ENCODE data around the gene CRYBA4. TPM values are rescaled to one million over a fixed set of nuclear protein-coding genes. Genes with fewer than 3 reads are reported as not detected.

Gene CRYBA4
- total RNA-seq, 1 experiment from 2014 or later: not detected

- POLR2A ChIA-PET (ENCODE audit: low non-redundant PET): no interaction called here
Measured at GRCh38 chr22:26589845-26590736, 31.7 kb upstream of the CRYBA4 start, which contains the start of gene TPST2. TSS of gene TPST2 (minus strand) at chr22:26590132. CDS start at chr22:26541630, 48,502 bp downstream.

GRCh38 chr22:26592421-26592891, 29.3 kb upstream of the CRYBA4 start:
- DNase-seq (ENCODE audit: low spot score): no peak
- TF ChIP-seq CTCF (conservative IDR thresholded peaks at IDR 0.05; ENCODE audit: low read depth, low read length) (no peak), EZH2 (IDR thresholded peaks at IDR 0.05; ENCODE audit: borderline replicate concordance, low read depth, low read length, poor library complexity, severe bottlenecking) (no peak)
- intact Hi-C loops (cut with micrococcal nuclease; ENCODE audit: unreplicated experiment): no loop called here
- Histone ChIP-seq H3K27ac (ENCODE audit: low read depth, low read length, poor library complexity, severe bottlenecking) (no peak overlapping the region), H3K9me3 (ENCODE audit: low read depth, low read length, poor library complexity, severe bottlenecking) (no peaks in the 10 kb centered on the region), H3K36me3 (ENCODE audit: insufficient read depth, low read length, poor library complexity, severe bottlenecking) (no peaks in the 10 kb centered on the region), H3K4me1 (ENCODE audit: insufficient read depth, low read length, poor library complexity, severe bottlenecking) (no peaks in the 10 kb centered on the region), H3K27me3 (replicated peaks; ENCODE audit: insufficient read depth, low read depth, low read length, poor library complexity) (no peaks in the 10 kb centered on the region), H3K4me3 (ENCODE audit: low read depth, low read length, poor library complexity, severe bottlenecking) (no peak overlapping the region)
- ChIA-PET POLR2A (ENCODE audit: low non-redundant PET) (no interaction called here), CTCF (no interaction called here)
- no TSS peak for BruUV-seq (replicated peaks)

More at GRCh38 chr22:26589845-26590736, 31.7 kb upstream of the CRYBA4 start, which contains the start of gene TPST2:
- Histone ChIP-seq H3K27me3 (replicated peaks; ENCODE audit: insufficient read depth, low read depth, low read length, poor library complexity) (no peaks in the 10 kb centered on the region), H3K4me3 (ENCODE audit: low read depth, low read length, poor library complexity, severe bottlenecking) (peak within 1 kb of the TSS; percentile 90), H3K4me1 (ENCODE audit: insufficient read depth, low read length, poor library complexity, severe bottlenecking) (no peaks in the 10 kb centered on the region), H3K9me3 (ENCODE audit: low read depth, low read length, poor library complexity, severe bottlenecking) (no peaks in the 10 kb centered on the region), H3K27ac (ENCODE audit: low read depth, low read length, poor library complexity, severe bottlenecking) (peak within 1 kb of the TSS; percentile 70), H3K36me3 (ENCODE audit: insufficient read depth, low read length, poor library complexity, severe bottlenecking) (no peaks in the 10 kb centered on the region)
- CTCF ChIA-PET: interaction anchor here (0.8 kb wide), 1 partner anchor 11 kb away, joined by 5 read pairs; no protein-coding TSS in a partner anchor
- TF ChIP-seq CTCF (conservative IDR thresholded peaks at IDR 0.05; ENCODE audit: low read depth, low read length): no peak
- no peak for TF ChIP-seq EZH2 (IDR thresholded peaks at IDR 0.05; ENCODE audit: borderline replicate concordance, low read depth, low read length, poor library complexity, severe bottlenecking)
- DNase-seq (ENCODE audit: low spot score): peak; percentile 81
- no TSS peak for BruUV-seq (replicated peaks)
- intact Hi-C loops (cut with micrococcal nuclease; ENCODE audit: unreplicated experiment): no loop called here

- intact Hi-C loops (cut with micrococcal nuclease; ENCODE audit: unreplicated experiment): no loop called here
- TF ChIP-seq EZH2 (IDR thresholded peaks at IDR 0.05; ENCODE audit: borderline replicate concordance, low read depth, low read length, poor library complexity, severe bottlenecking) (no peak), CTCF (conservative IDR thresholded peaks at IDR 0.05; ENCODE audit: low read depth, low read length) (no peak)
- no TSS peak for BruUV-seq (replicated peaks)
Measured at GRCh38 chr22:26593763-26594162, 28.0 kb upstream of the CRYBA4 start.

More at GRCh38 chr22:26593763-26594162, 28.0 kb upstream of the CRYBA4 start:
- ChIA-PET CTCF (no interaction called here), POLR2A (ENCODE audit: low non-redundant PET) (no interaction called here)
- no peaks in the 10 kb centered on the region for H3K27me3 ChIP-seq (replicated peaks; ENCODE audit: insufficient read depth, low read depth, low read length, poor library complexity)
- H3K36me3 ChIP-seq (ENCODE audit: insufficient read depth, low read length, poor library complexity, severe bottlenecking): no peaks in the 10 kb centered on the region
- H3K4me1 ChIP-seq (ENCODE audit: insufficient read depth, low read length, poor library complexity, severe bottlenecking): no peaks in the 10 kb centered on the region
- H3K4me3 ChIP-seq (ENCODE audit: low read depth, low read length, poor library complexity, severe bottlenecking): no peak overlapping the region
- H3K27ac ChIP-seq (ENCODE audit: low read depth, low read length, poor library complexity, severe bottlenecking): no peak overlapping the region
- DNase-seq (ENCODE audit: low spot score): no peak
- H3K9me3 ChIP-seq (ENCODE audit: low read depth, low read length, poor library complexity, severe bottlenecking): no peaks in the 10 kb centered on the region
